ENCODE measurements around the gene MYL10. TPM values are rescaled to one million over a fixed set of nuclear protein-coding genes. Genes with fewer than 3 reads are reported as not detected.

MYL10 gene
- polyA plus RNA-seq, 1 of the 3 experiments (the other 2 are of a cell fraction), result not detected

- Histone ChIP-seq H3K36me3 (replicated peaks in 1 of 2; ENCODE audit: control insufficient read depth in 1 of 2, insufficient read depth in 2 of 2, low read length in 1 of 2) (no peaks in the 10 kb centered on the region), H3K9ac (no peak overlapping the region), H4K20me1 (ENCODE audit: insufficient read depth) (no peaks in the 10 kb centered on the region), H3K79me2 (ENCODE audit: insufficient read depth) (no peaks in the 10 kb centered on the region), H3K4me3 (ENCODE audit: low read depth in 2 of 2, low read length in 1 of 2) (no peak overlapping the region), H2AFZ (ENCODE audit: low read depth) (no peak overlapping the region), H3K9me2 (no peaks in the 10 kb centered on the region), H3K4me2 (no peak overlapping the region), H3K27ac (ENCODE audit: low read depth in 2 of 2, low read length in 1 of 2) (no peak overlapping the region), H3K4me1 (ENCODE audit: control insufficient read depth in 1 of 2, insufficient read depth in 2 of 2, low read depth in 1 of 2, low read length in 1 of 2) (no peaks in the 10 kb centered on the region), H3K27me3 (ENCODE audit: insufficient read depth) (peaks cover 7% of the 10 kb centered on the region; the same call in 1 of the 2 replicates), H3F3A (replicated peaks; ENCODE audit: insufficient read depth) (no peaks in the 10 kb centered on the region), H3K9me3 (peaks cover 6% of the 10 kb centered on the region; the same call in 1 of the 2 replicates)
- ChIA-PET POLR2A (no interaction called here), CTCF (interaction anchor here (0.7 to 2.2 kb wide), 3 partner anchors 20 to 34 kb away, joined by 3 to 8 read pairs (median 3); no protein-coding TSS in a partner anchor)
- TF ChIP-seq, protein P1, sequence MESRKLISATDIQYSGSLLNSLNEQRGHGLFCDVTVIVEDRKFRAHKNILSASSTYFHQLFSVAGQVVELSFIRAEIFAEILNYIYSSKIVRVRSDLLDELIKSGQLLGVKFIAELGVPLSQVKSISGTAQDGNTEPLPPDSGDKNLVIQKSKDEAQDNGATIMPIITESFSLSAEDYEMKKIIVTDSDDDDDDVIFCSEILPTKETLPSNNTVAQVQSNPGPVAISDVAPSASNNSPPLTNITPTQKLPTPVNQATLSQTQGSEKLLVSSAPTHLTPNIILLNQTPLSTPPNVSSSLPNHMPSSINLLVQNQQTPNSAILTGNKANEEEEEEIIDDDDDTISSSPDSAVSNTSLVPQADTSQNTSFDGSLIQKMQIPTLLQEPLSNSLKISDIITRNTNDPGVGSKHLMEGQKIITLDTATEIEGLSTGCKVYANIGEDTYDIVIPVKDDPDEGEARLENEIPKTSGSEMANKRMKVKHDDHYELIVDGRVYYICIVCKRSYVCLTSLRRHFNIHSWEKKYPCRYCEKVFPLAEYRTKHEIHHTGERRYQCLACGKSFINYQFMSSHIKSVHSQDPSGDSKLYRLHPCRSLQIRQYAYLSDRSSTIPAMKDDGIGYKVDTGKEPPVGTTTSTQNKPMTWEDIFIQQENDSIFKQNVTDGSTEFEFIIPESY (IDR thresholded peaks at IDR 0.05; ENCODE audit: borderline replicate concordance, low read depth), result no peak
- no peak for TF ChIP-seq PBX3 (IDR thresholded peaks at IDR 0.05)
- no peak for TF ChIP-seq NRF1 (IDR thresholded peaks at IDR 0.05; ENCODE audit: low read depth, low read length)
- TF ChIP-seq, protein P2, sequence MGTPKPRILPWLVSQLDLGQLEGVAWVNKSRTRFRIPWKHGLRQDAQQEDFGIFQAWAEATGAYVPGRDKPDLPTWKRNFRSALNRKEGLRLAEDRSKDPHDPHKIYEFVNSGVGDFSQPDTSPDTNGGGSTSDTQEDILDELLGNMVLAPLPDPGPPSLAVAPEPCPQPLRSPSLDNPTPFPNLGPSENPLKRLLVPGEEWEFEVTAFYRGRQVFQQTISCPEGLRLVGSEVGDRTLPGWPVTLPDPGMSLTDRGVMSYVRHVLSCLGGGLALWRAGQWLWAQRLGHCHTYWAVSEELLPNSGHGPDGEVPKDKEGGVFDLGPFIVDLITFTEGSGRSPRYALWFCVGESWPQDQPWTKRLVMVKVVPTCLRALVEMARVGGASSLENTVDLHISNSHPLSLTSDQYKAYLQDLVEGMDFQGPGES (IDR thresholded peaks at IDR 0.05; ENCODE audit: low read depth, low read length), result no peak
- no peak for TF ChIP-seq SMC3 (IDR thresholded peaks at IDR 0.05; ENCODE audit: low read depth, low read length)
- no peak for TF ChIP-seq USF2 (IDR thresholded peaks at IDR 0.05; ENCODE audit: borderline replicate concordance, low read depth, low read length)
- no peak for TF ChIP-seq MAX (IDR thresholded peaks at IDR 0.05; ENCODE audit: low read depth)
- no peak for TF ChIP-seq EZH2phosphoT487 (IDR thresholded peaks at IDR 0.05; ENCODE audit: borderline replicate concordance, low read depth)
- TF ChIP-seq TEAD4 (IDR thresholded peaks at IDR 0.05; ENCODE audit: borderline replicate concordance, insufficient read depth), result no peak
- TF ChIP-seq SIN3A (IDR thresholded peaks at IDR 0.05; ENCODE audit: borderline replicate concordance, low read depth, low read length), result no peak
- no peak for TF ChIP-seq RAD21 (IDR thresholded peaks at IDR 0.05; ENCODE audit: low read length)
- no peak for TF ChIP-seq POLR2AphosphoS5 (IDR thresholded peaks at IDR 0.05; ENCODE audit: low read depth, low read length)
- no peak for TF ChIP-seq GABPA (IDR thresholded peaks at IDR 0.05; ENCODE audit: low read depth)
- no peak for TF ChIP-seq EP300 (IDR thresholded peaks at IDR 0.05; ENCODE audit: borderline replicate concordance in 1 of 2, low read depth in 1 of 2, low read length in 1 of 2)
- TF ChIP-seq JUND (IDR thresholded peaks at IDR 0.05), result no peak
- TF ChIP-seq, protein P3, sequence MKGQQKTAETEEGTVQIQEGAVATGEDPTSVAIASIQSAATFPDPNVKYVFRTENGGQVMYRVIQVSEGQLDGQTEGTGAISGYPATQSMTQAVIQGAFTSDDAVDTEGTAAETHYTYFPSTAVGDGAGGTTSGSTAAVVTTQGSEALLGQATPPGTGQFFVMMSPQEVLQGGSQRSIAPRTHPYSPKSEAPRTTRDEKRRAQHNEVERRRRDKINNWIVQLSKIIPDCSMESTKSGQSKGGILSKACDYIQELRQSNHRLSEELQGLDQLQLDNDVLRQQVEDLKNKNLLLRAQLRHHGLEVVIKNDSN (IDR thresholded peaks at IDR 0.05; ENCODE audit: borderline replicate concordance, low read depth), result no peak
- TF ChIP-seq CHD2 (IDR thresholded peaks at IDR 0.05; ENCODE audit: low read length, partially characterized antibody), result no peak
- no peak for TF ChIP-seq NFIC (IDR thresholded peaks at IDR 0.05; ENCODE audit: borderline replicate concordance)
- TF ChIP-seq FOXJ3 (CRISPR knock-in tag; IDR thresholded peaks at IDR 0.05), result no peak
- WGBS (ENCODE audit: low lambda C conversion rate), result 52% methylated on average over 3 of the region's 3 CpGs
- no peak for DNase-seq
Measured at GRCh38 chr7:101576998-101577397, 52.1 kb downstream of the MYL10 start.
